Smooth muscle cell (in vitro differentiated cells): Measurements from ENCODE around the gene EGR2. TPM values are rescaled to one million over a fixed set of nuclear protein-coding genes. Genes with fewer than 3 reads are reported as not detected.
A peak's percentile ranks its signal among the peaks of the same experiment; 100 is the strongest.

Experiments used
- DNase-seq: peaks from one replicate; lab custom pipeline; 2025; ENCODE audit not compliant: unreplicated experiment; lab: John Stamatoyannopoulos, UW
- H2AFZ ChIP-seq: fragments of 200-600 bp; sonication (generic); 2 replicates; pipeline ENCODE4 v1.6.0; 2016; ENCODE audit warnings: antibody characterized with exemption, low read depth, mild to moderate bottlenecking
- H3F3A ChIP-seq: fragments of 200-600 bp; sonication (generic); 2 replicates; pipeline ENCODE4 v1.6.0; 2017; ENCODE audit warnings: antibody characterized with exemption, low read depth
- H3K27ac ChIP-seq: fragments of 200-600 bp; sonication (generic); 2 replicates; pipeline ENCODE4 v1.5.1; 2016; ENCODE audit warnings: low read depth, mild to moderate bottlenecking
- H3K27me3 ChIP-seq: fragments of 200-600 bp; sonication (generic); 2 replicates; pipeline ENCODE4 v1.6.1; 2016; ENCODE audit warnings: low read depth, mild to moderate bottlenecking
- H3K36me3 ChIP-seq: fragments of 200-600 bp; sonication (generic); 2 replicates; pipeline ENCODE4 v1.5.1; 2016; ENCODE audit warnings: low read depth
- H3K4me1 ChIP-seq: fragments of 200-600 bp; sonication (generic); 2 replicates; pipeline ENCODE4 v1.5.1; 2016; ENCODE audit warnings: low read depth
- H3K4me2 ChIP-seq: fragments of 200-600 bp; sonication (generic); 2 replicates; pipeline ENCODE4 v1.6.0; 2016; ENCODE audit warnings: mild to moderate bottlenecking
- H3K4me3 ChIP-seq: fragments of 200-600 bp; sonication (generic); 2 replicates; pipeline ENCODE4 v1.5.1; 2016; ENCODE audit warnings: mild to moderate bottlenecking
- H3K79me2 ChIP-seq: fragments of 200-600 bp; sonication (generic); 2 replicates; pipeline ENCODE4 v1.6.0; 2016; ENCODE audit warnings: low read depth, mild to moderate bottlenecking
- H3K9ac ChIP-seq: fragments of 200-600 bp; sonication (generic); 2 replicates; pipeline ENCODE4 v1.6.0; 2016; ENCODE audit warnings: low read depth
- H3K9me3 ChIP-seq: fragments of 200-600 bp; sonication (generic); replicated peaks from 2 replicates; pipeline ENCODE4 v1.5.1; 2016; ENCODE audit warnings: low read depth
- H4K20me1 ChIP-seq: fragments of 200-600 bp; sonication (generic); 2 replicates; pipeline ENCODE4 v1.6.0; 2016; ENCODE audit warnings: low read depth
- WGBS: methylation state at CpG from one replicate; pipeline ENCODE4 v1.1.7; 2016; ENCODE audit warnings: low lambda C conversion rate; 5-methylcytosine and 5-hydroxymethylcytosine counted together
- polyA plus RNA-seq: library from polyadenylated mRNA; unstranded; fragments of >200 nt; fragmentation: Nextera tagmentation; extraction: Ambion mirVana; gene quantifications from 2 replicates; pipeline ENCODE4 v1.2.1, GENCODE V29; 2016
- total RNA-seq: library from RNA; depleted of rRNA; stranded (reverse); fragments of >200 nt; gene quantifications from 2 replicates; pipeline ENCODE4 v1.2.3, GENCODE V29; 2014
- TF ChIP-seq, protein P1 (sequence below): fragments of 200-600 bp; sonication (generic); IDR thresholded peaks from 2 replicates; pipeline ENCODE4 v1.5.1; 2017; ENCODE audit warnings: borderline replicate concordance, mild to moderate bottlenecking, antibody characterized with exemption; ENCODE audit not compliant: insufficient read depth, poor library complexity, severe bottlenecking

Gene EGR2
- total and polyA plus RNA-seq, 2 experiments from 2014 or later: 209 to 433 TPM

GRCh38 chr10:62813453-62813852, 2.7 kb downstream of the EGR2 start:
- Histone ChIP-seq H3K79me2 (peaks cover 49% of the 10 kb centered on the region), H3K9ac (no peak overlapping the region), H4K20me1 (peaks cover 77% of the 10 kb centered on the region), H3K36me3 (no peaks in the 10 kb centered on the region), H2AFZ (no peak overlapping the region), H3K9me3 (no peaks in the 10 kb centered on the region), H3K4me2 (peak overlapping the region; percentile 87), H3K27ac (peak overlapping the region; percentile 54), H3F3A (peaks cover 18% of the 10 kb centered on the region), H3K27me3 (no peaks in the 10 kb centered on the region), H3K4me3 (peak overlapping the region; percentile 68), H3K4me1 (no peaks in the 10 kb centered on the region)
- TF ChIP-seq, protein P1, sequence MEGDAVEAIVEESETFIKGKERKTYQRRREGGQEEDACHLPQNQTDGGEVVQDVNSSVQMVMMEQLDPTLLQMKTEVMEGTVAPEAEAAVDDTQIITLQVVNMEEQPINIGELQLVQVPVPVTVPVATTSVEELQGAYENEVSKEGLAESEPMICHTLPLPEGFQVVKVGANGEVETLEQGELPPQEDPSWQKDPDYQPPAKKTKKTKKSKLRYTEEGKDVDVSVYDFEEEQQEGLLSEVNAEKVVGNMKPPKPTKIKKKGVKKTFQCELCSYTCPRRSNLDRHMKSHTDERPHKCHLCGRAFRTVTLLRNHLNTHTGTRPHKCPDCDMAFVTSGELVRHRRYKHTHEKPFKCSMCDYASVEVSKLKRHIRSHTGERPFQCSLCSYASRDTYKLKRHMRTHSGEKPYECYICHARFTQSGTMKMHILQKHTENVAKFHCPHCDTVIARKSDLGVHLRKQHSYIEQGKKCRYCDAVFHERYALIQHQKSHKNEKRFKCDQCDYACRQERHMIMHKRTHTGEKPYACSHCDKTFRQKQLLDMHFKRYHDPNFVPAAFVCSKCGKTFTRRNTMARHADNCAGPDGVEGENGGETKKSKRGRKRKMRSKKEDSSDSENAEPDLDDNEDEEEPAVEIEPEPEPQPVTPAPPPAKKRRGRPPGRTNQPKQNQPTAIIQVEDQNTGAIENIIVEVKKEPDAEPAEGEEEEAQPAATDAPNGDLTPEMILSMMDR: no peak
- no peak for DNase-seq
- 94% methylated on average over 27 of the region's 27 CpGs for WGBS

DNA sequence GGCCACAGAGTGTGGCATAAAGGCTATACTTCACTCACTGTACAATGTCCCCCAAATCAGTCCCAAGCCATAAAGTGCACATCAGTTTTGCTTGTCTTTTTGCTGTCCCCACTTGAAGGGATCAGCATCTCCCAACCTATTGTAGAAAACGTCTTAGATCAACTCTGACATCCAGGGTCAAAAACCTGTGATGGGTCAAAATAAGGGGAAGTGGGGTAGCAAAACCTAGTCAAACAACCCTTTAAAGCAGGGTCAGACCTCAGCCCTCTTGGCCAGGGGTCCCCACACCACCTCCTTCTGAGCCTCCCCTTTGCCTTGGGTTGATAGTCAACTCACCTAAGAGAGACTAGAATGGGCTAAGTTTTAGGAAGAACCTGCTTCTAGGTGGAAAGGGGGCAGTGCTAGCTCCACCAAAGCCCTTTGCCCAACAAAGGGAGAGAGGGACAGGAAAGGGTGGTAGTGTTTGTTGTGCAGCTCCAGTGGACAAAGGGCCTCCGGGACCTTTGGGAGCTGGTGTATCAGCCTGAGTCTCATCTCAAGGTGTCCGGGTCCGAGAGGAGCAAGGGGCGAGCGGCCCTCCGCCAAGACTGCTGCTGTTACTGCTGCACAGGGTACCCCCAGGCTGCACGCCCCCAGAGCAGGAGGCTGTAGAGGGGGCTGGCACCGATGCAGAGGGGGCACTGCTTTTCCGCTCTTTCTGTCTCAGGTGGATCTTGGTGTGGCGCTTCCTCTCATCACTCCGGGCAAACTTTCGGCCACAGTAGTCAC, 3.3 kb downstream of the EGR2 start:
- peaks cover 55% of the 10 kb centered on the region for H3K79me2 ChIP-seq
- TF ChIP-seq, protein P1: no peak
- H3K4me1 ChIP-seq: peaks cover 6% of the 10 kb centered on the region
- H3K27me3 ChIP-seq: no peaks in the 10 kb centered on the region
- H2AFZ ChIP-seq: no peak overlapping the region
- no peak for DNase-seq
- H3K9ac ChIP-seq: peak overlapping the region; percentile 4
- H3F3A ChIP-seq: peaks cover 15% of the 10 kb centered on the region
- H3K27ac ChIP-seq: peak overlapping the region; percentile 54
- H3K9me3 ChIP-seq: no peaks in the 10 kb centered on the region
- H3K4me3 ChIP-seq: peak overlapping the region; percentile 68
- WGBS: 93% methylated on average over 13 of the region's 13 CpGs
- H3K36me3 ChIP-seq: no peaks in the 10 kb centered on the region
- H4K20me1 ChIP-seq: peaks cover 83% of the 10 kb centered on the region
- H3K4me2 ChIP-seq: peak overlapping the region; percentile 87

GRCh38 chr10:62811159-62811875, 4.8 kb downstream of the EGR2 start:
- H3K4me1 ChIP-seq: peaks cover 21% of the 10 kb centered on the region
- 46% methylated on average over 10 of the region's 10 CpGs for WGBS
- peak overlapping the region; percentile 54 for H3K27ac ChIP-seq
- no peak overlapping the region for H3K4me3 ChIP-seq
- no peak overlapping the region for H2AFZ ChIP-seq
- H4K20me1 ChIP-seq: peaks cover 98% of the 10 kb centered on the region
- H3K27me3 ChIP-seq: no peaks in the 10 kb centered on the region
- H3K4me2 ChIP-seq: peak overlapping the region; percentile 87
- DNase-seq: no peak
- H3K36me3 ChIP-seq: no peaks in the 10 kb centered on the region
- H3K79me2 ChIP-seq: peaks cover 70% of the 10 kb centered on the region
- H3F3A ChIP-seq: peaks cover 4% of the 10 kb centered on the region
- no peaks in the 10 kb centered on the region for H3K9me3 ChIP-seq
- no peak overlapping the region for H3K9ac ChIP-seq
- TF ChIP-seq, protein P1: no peak
